B cell (primary cell): Measurements from ENCODE around the gene CFAP73. TPM values are rescaled to one million over a fixed set of nuclear protein-coding genes. Genes with fewer than 3 reads are reported as not detected.

Experiments used
- ATAC-seq: fragments of 200-7000 bp; cut with Tn5 transposase; one replicate; pipeline ENCODE4 v1.10.0; 2021; ENCODE audit warnings: low read depth, mild to moderate bottlenecking, moderate number of reproducible peaks, moderate library complexity
- CTCF ChIA-PET: fragments of 350-600 bp; sonication (Branson Sonifier 250); formaldehyde crosslinking; loops from one replicate; lab custom pipeline; 2021; ENCODE audit warnings: antibody characterized with exemption, inconsistent platforms; lab: Charles Lee
- POLR2A ChIA-PET: fragments of 350-600 bp; sonication (Branson Sonifier 250); formaldehyde crosslinking; loops from one replicate; lab custom pipeline; 2021; ENCODE audit warnings: antibody characterized with exemption; lab: Charles Lee
- DNase-seq: peaks from one replicate; pipeline ENCODE4 v3.0.0; 2013
- H2AFZ ChIP-seq: 2 replicates; pipeline ENCODE4 v1.6.1; 2012; ENCODE audit warnings: mild to moderate bottlenecking, low read depth, low read length; ENCODE audit not compliant: insufficient read depth, poor library complexity, severe bottlenecking
- H3K27ac ChIP-seq, 2 donors: 1 replicate in 1 of 2; 2 replicates in 1 of 2; pipeline ENCODE4 v1.5.1; 2012 to 2013; ENCODE audit warnings: low read length in 2 of 2, mild to moderate bottlenecking in 2 of 2, moderate library complexity in 1 of 2
- H3K27me3 ChIP-seq, 4 experiments: fragments of 200-600 bp in 1 of 4; sonication (generic) in 1 of 4; replicated peaks in 1 of 4; 1 replicate in 2 of 4; 2 replicates in 2 of 4; pipeline versions ENCODE4 v1.6.1 to v1.7.0; 2013 to 2016; ENCODE audit warnings: low read length in 3 of 4, mild to moderate bottlenecking in 2 of 4, mixed read lengths in 1 of 4, moderate library complexity in 1 of 4; ENCODE audit not compliant: insufficient read depth in 4 of 4, control insufficient read depth in 3 of 4; ENCODE audit errors: control extremely low read depth in 1 of 4
- H3K36me3 ChIP-seq, 2 experiments: replicated peaks in 1 of 2; 1 replicate in 1 of 2; 2 replicates in 1 of 2; pipeline versions ENCODE4 v1.6.1 to v1.7.1; 2013; ENCODE audit warnings: low read length in 1 of 2; ENCODE audit not compliant: insufficient read depth in 2 of 2, control insufficient read depth in 1 of 2; ENCODE audit errors: control extremely low read depth in 1 of 2, extremely low read depth in 1 of 2
- H3K4me1 ChIP-seq, 2 donors: fragments of 200-600 bp in 1 of 2; sonication (generic) in 1 of 2; 1 replicate in 1 of 2; 2 replicates in 1 of 2; pipeline versions ENCODE4 v1.5.1 to v1.6.1; 2013 to 2017; ENCODE audit warnings: low read length in 2 of 2; ENCODE audit not compliant: control insufficient read depth in 2 of 2, insufficient read depth in 2 of 2
- H3K4me2 ChIP-seq: replicated peaks from 2 replicates; pipeline ENCODE3; 2012; ENCODE audit warnings: mild to moderate bottlenecking, low read depth, low read length; ENCODE audit not compliant: poor library complexity, severe bottlenecking
- H3K4me3 ChIP-seq, 5 experiments: fragments of 200-600 bp in 1 of 5; sonication (generic) in 1 of 5; 1 replicate in 3 of 5; 2 replicates in 2 of 5; pipeline versions ENCODE4 v1.5.1 to v1.7.0; 2011 to 2016; ENCODE audit warnings: low read length in 4 of 5, mild to moderate bottlenecking in 4 of 5, low read depth in 2 of 5, control low read depth in 1 of 5, moderate library complexity in 1 of 5; ENCODE audit not compliant: insufficient read depth in 1 of 5; ENCODE audit errors: control extremely low read depth in 1 of 5, extremely low read depth in 1 of 5
- H3K79me2 ChIP-seq: fragments of 200-600 bp; sonication (generic); one replicate; pipeline ENCODE4 v1.6.0; 2016; ENCODE audit warnings: low read length; ENCODE audit not compliant: control insufficient read depth, insufficient read depth
- H3K9ac ChIP-seq: fragments of 200-600 bp; sonication (generic); 2 replicates; pipeline ENCODE4 v1.6.1; 2017; ENCODE audit warnings: mild to moderate bottlenecking, low read length, moderate library complexity
- H3K9me3 ChIP-seq, 3 donors: one replicate each; pipeline versions ENCODE4 v1.6.1 to v1.7.1; 2013; ENCODE audit warnings: low read length in 2 of 3; ENCODE audit not compliant: control insufficient read depth in 2 of 3, insufficient read depth in 1 of 3; ENCODE audit errors: control extremely low read depth in 1 of 3
- H4K20me1 ChIP-seq: 2 replicates; pipeline ENCODE4 v1.6.0; 2012; ENCODE audit warnings: mild to moderate bottlenecking, low read length; ENCODE audit not compliant: insufficient read depth, control insufficient read depth, poor library complexity, severe bottlenecking
- H3K27ac Mint-ChIP-seq: one replicate; pipeline ENCODE4 v1.8.0; 2021; ENCODE audit warnings: mixed read lengths
- H3K27me3 Mint-ChIP-seq: one replicate; pipeline ENCODE4 v1.8.0; 2021; ENCODE audit warnings: mixed read lengths
- H3K4me1 Mint-ChIP-seq: one replicate; pipeline ENCODE4 v1.8.0; 2021; ENCODE audit warnings: mixed read lengths
- H3K4me3 Mint-ChIP-seq: one replicate; pipeline ENCODE4 v1.8.0; 2021; ENCODE audit warnings: mixed read lengths
- H3K9me3 Mint-ChIP-seq: one replicate; pipeline ENCODE4 v1.8.0; 2022; ENCODE audit warnings: mixed read lengths; ENCODE audit not compliant: insufficient read depth
- EZH2 ChIP-seq: IDR thresholded peaks from 2 replicates; pipeline ENCODE4 v1.6.1; 2012; ENCODE audit warnings: borderline replicate concordance, low read depth, mild to moderate bottlenecking, moderate library complexity, low read length; ENCODE audit not compliant: insufficient read depth, poor library complexity, severe bottlenecking
- WGBS: methylation state at CpG from one replicate; pipeline ENCODE4 v1.1.5; 2013; ENCODE audit warnings: missing lambda C conversion rate; ENCODE audit not compliant: insufficient coverage; 5-methylcytosine and 5-hydroxymethylcytosine counted together
- intact Hi-C: fragments of 100-400 bp; cut with micrococcal nuclease; formaldehyde crosslinking; loops from one replicate; pipeline ENCODE4 v1.10.0; 2022
- polyA plus RNA-seq: library from polyadenylated mRNA; depleted of rRNA; stranded (reverse); fragments of >200 nt; gene quantifications from 2 replicates; pipeline ENCODE4 v1.2.3, GENCODE V29; 2012
- total RNA-seq, 2 donors: library from RNA; stranded (reverse); fragments of 120-200 nt in 1 of 2; gene quantifications; 1 replicate in 1 of 2; 2 replicates in 1 of 2; pipeline versions ENCODE4 v1.2.3 to v1.2.4, GENCODE V29; 2013 to 2022
- TF ChIP-seq, protein P1 (sequence below): fragments of 200-600 bp; IDR thresholded peaks from one replicate; pipeline ENCODE4 v1.8.0; 2022; ENCODE audit warnings: antibody characterized with exemption, mild to moderate bottlenecking

The CFAP73 gene
- total and polyA plus RNA-seq, 2 donors (not counting 1 experiment from before 2014, with no cell fraction given): 0.13 to 5.1 TPM

DNA sequence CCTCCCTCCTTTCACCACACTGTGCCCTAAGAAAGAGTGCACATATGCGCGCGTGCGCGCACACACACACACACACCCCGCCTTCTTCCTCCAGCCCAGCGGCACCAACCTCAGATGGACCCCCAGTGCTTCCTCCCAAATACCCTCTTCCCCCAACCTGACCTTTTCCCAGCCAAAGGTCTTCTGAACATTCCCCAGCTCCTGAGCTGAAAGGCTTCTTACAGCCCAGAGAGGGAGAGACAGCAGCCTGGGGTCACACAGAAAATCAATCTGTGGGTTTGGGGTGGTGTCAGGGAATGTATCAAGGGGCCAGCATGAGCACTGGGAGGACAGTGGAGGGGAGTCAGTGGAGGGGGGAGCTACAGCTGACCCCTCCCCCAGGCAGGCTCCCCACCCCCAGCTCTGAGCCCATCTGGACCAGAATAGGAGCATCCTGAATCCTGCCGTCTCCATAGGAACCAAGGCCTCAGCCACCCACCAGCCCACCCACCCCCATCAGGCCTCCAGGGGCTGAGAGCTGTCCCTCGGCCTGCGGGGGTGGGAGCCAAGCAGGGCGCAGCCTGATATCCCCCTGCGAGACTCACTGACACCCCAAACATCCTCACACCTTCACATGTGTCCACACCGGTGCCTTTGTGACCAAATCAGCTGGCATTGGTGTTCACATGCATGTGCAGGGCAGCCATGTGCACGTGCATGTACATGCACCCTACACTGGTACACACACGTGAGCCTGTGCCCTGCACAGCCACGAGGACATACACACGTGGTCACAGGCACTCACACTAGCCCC is 19.7 kb upstream of the CFAP73 start:
- CTCF ChIA-PET: interaction anchor here (0.6 to 3.7 kb wide), 4 partner anchors 20 to 55 kb away, joined by 3 to 26 read pairs (median 4); partner anchors contain the start of gene CFAP73
- H2AFZ ChIP-seq: no peak overlapping the region
- ATAC-seq (no peak), DNase-seq (no peak)
- peaks cover 32% of the 10 kb centered on the region for H3K4me1 Mint-ChIP-seq
- peak overlapping the region; percentile 46 for H3K4me2 ChIP-seq
- POLR2A ChIA-PET: interaction anchor here (0.5 to 1.2 kb wide), 3 partner anchors 26 to 1340 kb away, joined by 3 read pairs; no protein-coding TSS in a partner anchor
- no peaks in the 10 kb centered on the region for H3K9me3 Mint-ChIP-seq
- H4K20me1 ChIP-seq: no peaks in the 10 kb centered on the region
- no peak overlapping the region for H3K4me3 ChIP-seq
- no peak overlapping the region for H3K27ac ChIP-seq
- H3K79me2 ChIP-seq: no peaks in the 10 kb centered on the region
- no peak overlapping the region for H3K9ac ChIP-seq
- peak overlapping the region; percentile 48 for H3K4me3 Mint-ChIP-seq
- H3K27me3 ChIP-seq: peaks cover 0 to 6% (median under 1%) of the 10 kb centered on the region in 4 experiments
- peak overlapping the region; percentile 42 for H3K27ac Mint-ChIP-seq
- no peak for TF ChIP-seq EZH2
- TF ChIP-seq, protein P1, sequence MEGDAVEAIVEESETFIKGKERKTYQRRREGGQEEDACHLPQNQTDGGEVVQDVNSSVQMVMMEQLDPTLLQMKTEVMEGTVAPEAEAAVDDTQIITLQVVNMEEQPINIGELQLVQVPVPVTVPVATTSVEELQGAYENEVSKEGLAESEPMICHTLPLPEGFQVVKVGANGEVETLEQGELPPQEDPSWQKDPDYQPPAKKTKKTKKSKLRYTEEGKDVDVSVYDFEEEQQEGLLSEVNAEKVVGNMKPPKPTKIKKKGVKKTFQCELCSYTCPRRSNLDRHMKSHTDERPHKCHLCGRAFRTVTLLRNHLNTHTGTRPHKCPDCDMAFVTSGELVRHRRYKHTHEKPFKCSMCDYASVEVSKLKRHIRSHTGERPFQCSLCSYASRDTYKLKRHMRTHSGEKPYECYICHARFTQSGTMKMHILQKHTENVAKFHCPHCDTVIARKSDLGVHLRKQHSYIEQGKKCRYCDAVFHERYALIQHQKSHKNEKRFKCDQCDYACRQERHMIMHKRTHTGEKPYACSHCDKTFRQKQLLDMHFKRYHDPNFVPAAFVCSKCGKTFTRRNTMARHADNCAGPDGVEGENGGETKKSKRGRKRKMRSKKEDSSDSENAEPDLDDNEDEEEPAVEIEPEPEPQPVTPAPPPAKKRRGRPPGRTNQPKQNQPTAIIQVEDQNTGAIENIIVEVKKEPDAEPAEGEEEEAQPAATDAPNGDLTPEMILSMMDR: no peak
- peaks cover 18 to 20% of the 10 kb centered on the region in 2 donors for H3K4me1 ChIP-seq
- 50% methylated on average over 17 of the region's 17 CpGs for WGBS
- no peaks in the 10 kb centered on the region for H3K9me3 ChIP-seq
- no peaks in the 10 kb centered on the region for H3K27me3 Mint-ChIP-seq
- H3K36me3 ChIP-seq: no peaks in the 10 kb centered on the region
- intact Hi-C loops: loop anchor here (2.0 to 5.0 kb wide), 2 partner anchors 38 to 45 kb away; no protein-coding TSS in a partner anchor
